Upper lobe of left lung (tissue), 4 donors: ENCODE results near the gene RNF166.

ENCODE experiments used
- CTCF ChIP-seq, 6 experiments: fragments of 450-650 bp in 4 of 6; fragments of 200-600 bp in 2 of 6; sonication (generic) in 2 of 6; IDR thresholded peaks; one replicate each; pipeline ENCODE4 v1.5.1; 2016 to 2019; ENCODE audit warnings: antibody characterized with exemption in 6 of 6
- EP300 ChIP-seq, 4 donors: sonication (generic); formaldehyde crosslinking; IDR thresholded peaks; one replicate each; pipeline ENCODE4 v1.5.1; 2017; ENCODE audit warnings: antibody characterized with exemption in 4 of 4, control low read depth in 2 of 4
- POLR2A ChIP-seq, 4 donors: fragments of 450-650 bp; IDR thresholded peaks; one replicate each; pipeline ENCODE4 v1.5.1; 2016 to 2017; ENCODE audit warnings: antibody characterized with exemption in 4 of 4, mild to moderate bottlenecking in 2 of 4

GRCh38 chr16:88656291-88656980 lies 49.8 kb downstream of the RNF166 start:
- TF ChIP-seq CTCF (IDR thresholded peaks at IDR 0.05) (no peak), POLR2A (IDR thresholded peaks at IDR 0.05) (no peak), EP300 (IDR thresholded peaks at IDR 0.05) (no peak)
